ENCODE measurements around the gene CEP78. TPM values are rescaled to one million over a fixed set of nuclear protein-coding genes. Genes with fewer than 3 reads are reported as not detected.
A peak's percentile ranks its signal among the peaks of the same experiment; 100 is the strongest.

Gene CEP78
- total RNA-seq, 2 experiments from 2014 or later = 10.5 to 12.1 TPM

DNA sequence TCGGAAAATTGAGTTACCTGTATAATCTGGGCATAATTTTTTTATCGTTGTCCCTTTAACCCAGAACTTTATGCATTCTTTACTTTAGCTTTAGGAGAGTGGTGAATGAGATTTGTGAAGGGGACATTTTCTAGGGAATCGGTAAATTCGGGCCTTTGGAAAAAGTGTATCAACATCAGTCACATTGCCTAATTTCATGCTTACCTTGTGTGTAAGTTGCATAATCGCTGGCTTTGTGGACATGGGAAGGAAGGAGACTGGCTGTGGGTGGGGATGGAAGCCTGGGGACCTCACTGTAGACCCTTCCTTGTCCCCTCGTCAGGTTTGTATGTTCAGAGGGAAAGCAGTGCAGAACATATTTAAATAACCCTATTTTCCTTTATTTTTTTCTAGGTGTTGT is 64.3 kb downstream of the CEP78 start:
- peaks cover 23% of the 10 kb centered on the region for H3K36me3 Mint-ChIP-seq (ENCODE audit: low read depth)
- ATAC-seq (ENCODE audit: poor library complexity) (no peak), DNase-seq (no peak)
- POLR2A ChIA-PET = no interaction called here
- no peaks in the 10 kb centered on the region for H3K9me3 Mint-ChIP-seq
- no peaks in the 10 kb centered on the region for H3K36me3 ChIP-seq (ENCODE audit: insufficient read depth, low read length)
- H3K27ac Mint-ChIP-seq = no peak overlapping the region
- no peaks in the 10 kb centered on the region for H3K9me3 ChIP-seq (ENCODE audit: control insufficient read depth in 1 of 2, insufficient read depth in 1 of 2, low read length in 2 of 2)
- peak overlapping the region; percentile 28 for H3K4me3 Mint-ChIP-seq
- peaks cover 20% of the 10 kb centered on the region for H3K4me1 Mint-ChIP-seq (ENCODE audit: low read depth)
- no peak overlapping the region for H3K4me3 ChIP-seq (ENCODE audit: low read length)
- peaks cover 4% of the 10 kb centered on the region for H3K27me3 Mint-ChIP-seq
- H3K4me1 ChIP-seq (ENCODE audit: insufficient read depth, low read length) = peaks cover 26% of the 10 kb centered on the region
- H3K27ac ChIP-seq (ENCODE audit: low read depth in 1 of 2, low read length in 2 of 2) = no peak overlapping the region
- intact Hi-C loops (cut with DNase I, micrococcal nuclease) = no loop called here
- no peaks in the 10 kb centered on the region for H3K27me3 ChIP-seq (ENCODE audit: control insufficient read depth in 1 of 2, insufficient read depth in 2 of 2, low read length in 2 of 2)
- TF ChIP-seq CTCF (IDR thresholded peaks at IDR 0.05) = no peak
- CTCF ChIA-PET = no interaction called here

- H3K27ac Mint-ChIP-seq = no peak overlapping the region
- DNase-seq (no peak), ATAC-seq (ENCODE audit: poor library complexity) (no peak)
- Histone ChIP-seq H3K4me3 (ENCODE audit: low read length) (no peak overlapping the region), H3K9me3 (ENCODE audit: control insufficient read depth in 1 of 2, insufficient read depth in 1 of 2, low read length in 2 of 2) (no peaks in the 10 kb centered on the region), H3K27me3 (ENCODE audit: control insufficient read depth in 1 of 2, insufficient read depth in 2 of 2, low read length in 2 of 2) (no peaks in the 10 kb centered on the region), H3K27ac (ENCODE audit: low read depth in 1 of 2, low read length in 2 of 2) (no peak overlapping the region), H3K4me1 (ENCODE audit: insufficient read depth, low read length) (peaks cover 20% of the 10 kb centered on the region), H3K36me3 (ENCODE audit: insufficient read depth, low read length) (peaks cover 2% of the 10 kb centered on the region)
- intact Hi-C loops (cut with DNase I, micrococcal nuclease) = no loop called here
- H3K9me3 Mint-ChIP-seq = no peaks in the 10 kb centered on the region
- no peak overlapping the region for H3K4me3 Mint-ChIP-seq
- peaks cover 16% of the 10 kb centered on the region for H3K4me1 Mint-ChIP-seq (ENCODE audit: low read depth)
- ChIA-PET CTCF (interaction anchor here (0.8 kb wide), 1 partner anchor 11 kb away, joined by 3 read pairs; no protein-coding TSS in a partner anchor), POLR2A (no interaction called here)
- peaks cover 4% of the 10 kb centered on the region for H3K27me3 Mint-ChIP-seq
- H3K36me3 Mint-ChIP-seq (ENCODE audit: low read depth) = peaks cover 34% of the 10 kb centered on the region
- TF ChIP-seq CTCF (IDR thresholded peaks at IDR 0.05) = no peak
These were observed 65.6 kb downstream of the CEP78 start for GRCh38 chr9:78301466-78301865.

DNA sequence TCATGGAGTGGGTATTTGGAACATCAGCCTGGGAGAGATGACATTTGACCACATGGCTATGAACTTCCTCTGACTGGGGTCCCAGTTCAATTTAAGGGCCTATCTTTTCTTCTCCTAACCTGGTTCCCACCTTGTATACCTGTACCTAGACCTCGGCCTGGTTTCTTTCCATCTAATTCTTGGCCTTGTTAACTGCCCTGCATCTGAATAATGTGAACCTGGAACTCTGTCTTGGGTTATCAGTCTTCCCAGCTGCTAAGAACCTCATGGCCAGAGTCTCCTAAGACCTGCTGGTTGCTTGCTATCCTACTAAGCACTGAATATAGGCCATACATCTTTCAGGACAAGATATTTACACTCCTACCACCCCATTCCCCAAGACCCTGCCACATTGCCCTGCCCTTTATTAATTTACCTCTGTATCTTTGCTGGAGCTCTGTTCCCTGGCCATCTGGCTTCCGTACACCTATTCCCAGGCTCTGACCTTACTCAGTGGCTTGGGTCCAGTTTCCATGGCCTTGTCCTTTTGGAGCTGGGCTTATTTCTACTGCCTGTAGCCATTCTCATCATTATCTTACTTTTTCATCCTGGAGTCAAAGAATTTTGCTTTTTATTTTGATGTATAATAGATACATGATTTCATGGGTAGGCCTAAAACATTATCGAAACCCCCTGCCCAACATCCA is 67.6 kb downstream of the CEP78 start:
- no peak overlapping the region for H3K4me3 ChIP-seq (ENCODE audit: low read length)
- ChIA-PET CTCF (no interaction called here), POLR2A (no interaction called here)
- Mint-ChIP-seq H3K4me1 (ENCODE audit: low read depth) (no peaks in the 10 kb centered on the region), H3K36me3 (ENCODE audit: low read depth) (peaks cover 50% of the 10 kb centered on the region), H3K27ac (no peak overlapping the region), H3K4me3 (no peak overlapping the region), H3K27me3 (no peaks in the 10 kb centered on the region), H3K9me3 (no peaks in the 10 kb centered on the region)
- H3K4me1 ChIP-seq (ENCODE audit: insufficient read depth, low read length) = no peaks in the 10 kb centered on the region
- DNase-seq = no peak
- intact Hi-C loops (cut with DNase I, micrococcal nuclease) = no loop called here
- peaks cover 2% of the 10 kb centered on the region for H3K36me3 ChIP-seq (ENCODE audit: insufficient read depth, low read length)
- no peaks in the 10 kb centered on the region for H3K27me3 ChIP-seq (ENCODE audit: control insufficient read depth in 1 of 2, insufficient read depth in 2 of 2, low read length in 2 of 2)
- TF ChIP-seq CTCF (IDR thresholded peaks at IDR 0.05) = no peak
- H3K27ac ChIP-seq (ENCODE audit: low read depth in 1 of 2, low read length in 2 of 2) = no peak overlapping the region
- no peaks in the 10 kb centered on the region for H3K9me3 ChIP-seq (ENCODE audit: control insufficient read depth in 1 of 2, insufficient read depth in 1 of 2, low read length in 2 of 2)
- ATAC-seq (ENCODE audit: poor library complexity) = no peak
